B cell (primary cell): ENCODE data around the gene EXOSC2.

Experiments
- CTCF ChIP-seq: fragments of 200-600 bp; IDR thresholded peaks from one replicate; pipeline ENCODE4 v1.8.0; 2022; ENCODE audit warnings: antibody characterized with exemption, mild to moderate bottlenecking
- EZH2 ChIP-seq: IDR thresholded peaks from 2 replicates; pipeline ENCODE4 v1.6.1; 2012; ENCODE audit warnings: borderline replicate concordance, low read depth, mild to moderate bottlenecking, moderate library complexity, low read length; ENCODE audit not compliant: insufficient read depth, poor library complexity, severe bottlenecking

DNA sequence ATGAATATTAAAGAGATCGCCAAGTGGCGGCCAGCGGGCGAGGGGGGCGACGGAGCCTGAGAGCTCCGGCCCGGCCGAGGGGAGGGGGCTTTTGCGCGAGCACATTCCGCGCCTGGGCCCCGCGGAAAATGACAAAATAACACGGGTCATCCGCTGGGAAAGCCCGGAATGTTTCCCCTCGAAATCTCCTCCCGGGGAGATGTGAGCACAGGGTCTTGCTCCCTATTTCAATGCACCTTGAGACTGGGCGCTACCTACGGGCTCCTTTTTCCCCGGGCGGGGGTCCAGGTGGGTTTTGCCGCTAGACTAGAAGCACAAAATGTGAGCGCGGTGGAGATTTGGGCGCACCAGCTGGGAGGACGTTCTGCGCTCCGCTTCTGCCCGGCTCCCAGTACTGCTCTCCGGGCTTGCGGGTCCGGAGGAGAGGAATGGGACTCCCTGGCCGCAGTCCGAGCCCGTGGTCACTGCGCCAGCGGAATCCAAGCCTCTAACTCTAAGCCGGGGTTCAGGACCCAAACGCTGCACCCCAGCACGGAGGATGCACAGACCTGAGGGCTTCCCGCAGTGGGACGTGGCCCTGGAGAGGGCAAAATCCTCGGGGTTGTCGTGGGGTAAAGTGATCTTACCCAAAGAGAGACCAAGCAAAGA is 32.0 kb upstream of the EXOSC2 start:
- TF ChIP-seq CTCF: no peak
- no peak for TF ChIP-seq EZH2
